Activated effector memory CD4-positive, alpha-beta T cell treated with Interleukin-2 at 50 U/mL for 16 hours (primary cell): ENCODE results near the gene KCNJ1.

ENCODE experiments used
- DNase-seq: peaks from one replicate; pipeline ENCODE4 v3.0.0-alpha.2; 2020

The KCNJ1 gene

GRCh38 chr11:128881221-128881620 is 14.1 kb upstream of the KCNJ1 start:
- DNase-seq, result no peak

GRCh38 chr11:128879817-128880216 is 12.7 kb upstream of the KCNJ1 start:
- DNase-seq, result no peak

DNA sequence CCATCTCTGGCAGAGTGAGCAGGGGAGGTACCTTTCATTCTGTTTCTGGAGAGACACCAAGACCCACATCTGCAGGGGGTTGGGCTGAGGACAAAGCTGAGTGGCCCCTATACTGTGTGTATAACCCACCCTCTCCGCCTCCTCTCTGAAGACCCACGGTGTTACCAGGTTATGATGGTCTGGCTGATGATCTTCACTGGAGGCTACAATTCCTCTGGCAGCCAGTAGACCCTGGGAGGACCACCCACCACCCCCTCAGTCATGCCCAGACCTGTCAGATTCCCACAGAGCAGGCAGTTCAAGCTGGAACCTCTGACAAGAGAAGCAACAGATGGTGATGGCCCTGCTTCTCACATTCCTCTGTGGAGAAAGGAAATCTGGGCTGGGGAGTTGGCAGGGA is 11.4 kb upstream of the KCNJ1 start:
- DNase-seq, result no peak

DNA sequence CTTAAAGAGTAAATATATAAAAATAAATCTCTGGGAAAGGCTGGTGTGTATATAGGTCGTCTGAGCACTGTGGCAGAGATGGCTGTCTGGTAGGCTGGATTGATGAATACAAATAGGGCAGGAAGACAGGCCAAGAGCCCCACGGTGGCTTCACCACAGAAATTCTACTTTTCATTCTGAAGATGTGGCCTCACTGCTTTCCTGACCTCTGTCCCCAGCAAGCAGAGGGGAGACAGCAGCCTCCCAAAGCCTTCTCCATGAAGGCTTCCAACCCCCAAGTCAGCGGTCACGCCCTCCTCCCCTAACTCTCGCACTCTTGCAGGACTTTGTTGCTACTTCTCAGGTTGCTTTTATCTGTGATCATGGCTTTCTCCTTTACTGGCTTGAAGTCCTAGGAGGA is 10.6 kb upstream of the KCNJ1 start:
- DNase-seq, result no peak

GRCh38 chr11:128876133-128876650 is 9.1 kb upstream of the KCNJ1 start:
- DNase-seq, result no peak

DNA sequence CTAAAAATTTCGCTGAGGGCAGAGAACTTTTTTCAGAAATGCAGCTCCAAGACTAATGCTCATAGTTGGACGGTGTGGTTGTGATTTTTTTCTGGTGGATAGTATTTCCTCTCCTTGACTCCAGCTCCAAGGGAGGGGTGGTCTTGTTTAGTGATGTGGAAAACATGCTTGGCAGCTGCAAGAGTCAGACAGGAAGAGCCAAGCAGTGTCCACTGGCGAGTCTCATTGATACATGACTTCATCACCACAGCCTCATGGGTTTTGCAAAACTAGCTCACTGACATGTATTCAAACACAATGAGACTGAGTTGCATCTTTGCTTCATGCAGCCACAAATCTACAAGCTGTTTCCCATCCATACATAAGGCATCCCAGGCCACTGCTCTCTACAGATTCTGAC is 7.3 kb upstream of the KCNJ1 start:
- DNase-seq, result no peak

GRCh38 chr11:128872594-128872993 is 5.5 kb upstream of the KCNJ1 start:
- no peak for DNase-seq

GRCh38 chr11:128872094-128872493 is 5.0 kb upstream of the KCNJ1 start:
- no peak for DNase-seq

DNA sequence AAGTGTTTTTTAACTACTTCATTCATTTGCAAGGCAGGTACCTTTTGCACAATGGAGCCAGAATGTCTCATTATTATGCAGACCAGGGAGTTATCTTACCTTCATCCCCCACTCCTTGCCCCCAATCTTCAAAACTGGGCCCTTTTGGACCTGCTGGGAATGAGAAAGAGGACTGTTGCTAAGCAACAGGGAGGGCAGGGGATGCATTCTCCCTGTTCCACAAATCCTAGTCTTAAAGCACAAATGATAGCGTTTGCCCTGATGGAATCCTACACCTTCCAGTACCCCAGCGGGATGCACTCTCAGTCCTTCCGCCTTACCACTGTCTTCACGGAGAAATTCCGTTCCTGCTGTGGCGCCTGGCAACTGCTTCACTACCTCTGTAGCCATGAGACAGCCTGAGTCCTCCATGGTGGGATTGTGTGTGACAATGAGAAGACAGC is 4.1 kb upstream of the KCNJ1 start:
- no peak for DNase-seq

GRCh38 chr11:128868841-128869671 is 2.0 kb upstream of the KCNJ1 start:
- DNase-seq, result no peak

GRCh38 chr11:128865490-128865889 is 1.6 kb downstream of the KCNJ1 start:
- DNase-seq, result no peak

GRCh38 chr11:128862908-128863660 is 4.0 kb downstream of the KCNJ1 start:
- no peak for DNase-seq

GRCh38 chr11:128862406-128862805 is 4.7 kb downstream of the KCNJ1 start:
- no peak for DNase-seq

DNA sequence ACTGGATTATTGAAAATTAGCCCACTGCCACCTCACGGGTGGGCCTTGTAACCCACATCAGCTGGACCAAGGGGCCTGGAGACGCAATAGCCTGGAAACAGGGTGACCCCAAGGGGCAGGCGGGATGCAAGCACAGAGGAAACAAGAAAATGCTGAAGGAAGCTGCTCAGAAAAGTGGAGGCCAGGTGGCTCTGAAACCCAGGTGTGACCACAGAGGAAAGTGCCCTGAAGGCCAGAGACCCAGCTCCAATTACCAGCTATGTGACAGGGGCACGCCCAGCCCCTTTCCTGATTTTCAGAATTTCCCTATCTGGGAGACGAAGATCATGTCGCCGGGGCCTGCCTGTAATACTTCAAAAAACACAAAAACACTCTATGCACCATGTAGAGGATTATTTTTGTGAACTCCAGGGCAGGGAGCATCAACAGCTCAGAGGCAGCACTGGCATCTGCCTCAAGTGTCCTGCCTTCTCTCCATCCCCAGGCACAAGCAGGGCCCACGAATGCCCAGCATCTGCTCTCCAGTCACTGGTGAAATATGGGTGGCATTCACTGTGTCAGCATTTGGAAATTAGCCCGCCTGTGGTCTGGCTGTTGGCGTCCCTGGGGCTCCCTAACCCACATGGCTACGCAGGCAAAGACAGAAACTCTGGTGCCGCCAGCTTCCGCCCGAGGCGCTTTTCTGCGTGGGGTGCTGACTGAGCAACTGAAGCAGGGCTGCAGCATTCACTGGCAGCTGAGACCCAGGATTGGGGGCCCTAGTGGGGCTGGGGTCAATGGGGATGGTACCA is 6.3 kb downstream of the KCNJ1 start:
- no peak for DNase-seq

DNA sequence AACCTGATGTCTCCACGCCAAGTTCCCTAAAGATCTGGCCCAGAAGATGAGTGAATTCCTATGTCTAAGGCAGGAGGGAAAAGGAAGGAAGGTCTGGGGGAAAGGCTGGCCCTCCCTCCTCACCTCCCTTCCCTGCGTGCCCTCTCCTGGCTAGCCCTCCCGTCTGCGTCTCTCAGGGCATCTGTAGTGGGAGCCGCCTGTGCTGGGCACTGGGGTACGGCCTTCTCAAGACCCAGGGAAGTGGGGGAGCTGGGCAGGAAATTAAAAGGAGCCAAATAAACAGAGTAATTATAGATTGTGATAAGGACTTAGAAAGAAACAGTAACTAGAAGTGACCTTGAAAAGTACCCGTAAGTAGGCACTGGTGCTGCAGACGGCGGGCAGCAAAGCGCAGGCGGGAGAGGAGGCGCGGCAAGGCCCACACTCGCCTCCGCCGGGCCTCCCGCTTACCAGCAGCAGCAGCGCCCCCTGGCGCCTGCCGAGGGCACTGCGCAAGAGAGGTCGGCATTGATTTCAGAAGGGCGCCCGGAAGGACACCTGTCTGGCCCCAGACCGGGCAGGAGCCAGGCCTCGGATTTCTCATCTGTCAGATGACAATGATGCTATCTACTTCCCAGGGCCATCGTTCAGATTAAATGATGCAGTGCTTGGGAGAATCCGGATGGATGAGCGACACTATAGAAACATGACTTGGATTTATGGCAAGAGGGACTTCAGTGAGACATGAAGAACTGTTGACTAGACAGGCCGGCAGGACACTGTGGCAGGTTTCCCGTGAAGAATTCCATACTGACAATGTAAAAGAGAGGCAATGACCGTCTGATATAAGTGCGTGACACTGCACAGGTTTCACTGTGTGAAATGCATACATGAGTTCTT is 7.3 kb downstream of the KCNJ1 start:
- DNase-seq, result peak; percentile 68

GRCh38 chr11:128857341-128857740 is 9.8 kb downstream of the KCNJ1 start:
- no peak for DNase-seq

DNA sequence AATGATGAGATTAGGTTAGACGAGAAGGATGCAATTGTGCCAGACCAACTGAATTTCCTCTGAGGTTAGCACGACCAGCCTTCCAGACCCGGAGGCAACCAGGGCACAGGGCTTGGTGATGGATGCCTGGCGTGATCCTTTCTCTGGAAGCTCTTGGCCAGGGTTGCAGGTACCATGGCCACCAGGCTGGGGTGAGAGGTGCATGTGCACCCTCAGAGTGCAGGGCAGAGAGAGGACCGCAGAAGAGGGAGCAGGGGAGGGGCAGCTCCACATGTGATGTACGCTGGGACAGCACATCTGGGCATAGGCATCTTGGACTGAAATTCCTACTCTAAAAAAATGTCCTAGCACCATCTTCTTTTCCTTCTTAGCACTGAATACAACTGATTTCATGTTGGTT is 10.9 kb downstream of the KCNJ1 start:
- DNase-seq, result no peak

DNA sequence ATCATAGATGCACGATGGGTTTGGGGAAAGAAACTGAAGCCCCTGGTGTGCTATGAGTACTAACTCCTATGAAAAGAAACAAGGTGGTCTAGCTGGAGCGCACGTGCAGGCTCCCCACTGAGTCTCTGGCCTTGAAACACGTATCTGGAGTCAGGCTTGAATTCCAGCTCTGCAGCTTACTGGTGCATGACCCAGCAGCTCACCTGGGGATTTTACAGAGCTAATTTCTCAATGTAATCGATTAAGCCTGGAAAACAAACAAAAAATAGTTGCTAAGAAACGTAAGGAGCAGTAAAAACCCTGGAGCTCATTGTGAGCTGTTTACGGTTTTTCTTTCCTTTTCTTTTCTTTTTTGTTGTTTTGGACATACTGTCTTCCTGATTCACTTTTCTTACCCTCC is 12.3 kb downstream of the KCNJ1 start:
- DNase-seq, result no peak

DNA sequence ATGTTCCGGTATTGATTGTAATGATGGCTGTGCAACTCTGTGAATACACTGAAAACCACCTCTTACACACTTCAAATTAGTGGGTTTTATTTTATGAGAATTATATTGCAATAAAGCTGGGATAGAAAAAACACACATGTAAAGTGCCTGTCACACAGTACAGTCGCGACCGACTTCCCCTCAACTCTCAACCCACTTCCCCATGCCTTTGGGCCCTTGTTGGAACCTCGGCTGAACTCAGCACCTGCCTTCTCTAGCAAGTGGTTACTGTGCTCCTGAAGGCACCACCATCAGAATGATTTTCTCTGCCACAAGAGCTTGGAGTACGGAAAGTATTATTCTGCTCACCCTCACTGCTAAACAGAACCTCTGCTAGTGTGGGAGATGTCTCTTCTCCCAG is 13.5 kb downstream of the KCNJ1 start:
- DNase-seq, result no peak

GRCh38 chr11:128852327-128853023 is 14.6 kb downstream of the KCNJ1 start:
- DNase-seq, result no peak

DNA sequence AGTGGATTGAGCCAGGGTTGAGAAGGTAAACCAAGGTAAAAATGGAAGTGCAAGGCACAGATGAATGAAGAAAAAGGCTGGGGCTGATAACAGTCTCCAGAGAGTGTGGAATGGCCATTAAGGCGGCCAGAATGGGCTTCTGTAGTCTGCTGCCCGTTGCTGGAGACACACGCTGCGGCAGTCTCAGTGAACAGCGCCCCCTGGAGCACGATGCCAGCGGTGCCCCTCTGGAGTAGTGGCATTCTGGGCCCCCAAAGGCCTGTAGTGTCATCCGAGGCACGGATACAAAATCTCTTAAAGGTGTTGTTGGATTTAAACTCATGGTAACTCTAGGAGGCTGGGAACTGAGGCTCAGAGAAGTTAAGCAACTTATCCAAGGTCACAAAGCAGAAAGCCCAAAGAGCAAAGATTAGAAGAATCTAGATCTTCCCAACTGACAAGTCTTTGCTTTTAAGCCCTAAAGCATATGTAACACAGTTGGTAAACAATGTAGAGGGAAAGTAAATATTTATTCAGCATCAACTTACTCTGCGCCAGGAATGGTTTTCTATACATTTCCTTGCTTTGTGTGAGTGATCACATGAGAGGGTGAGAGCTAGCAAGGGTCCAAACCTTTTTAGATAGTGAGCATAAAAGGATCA is 18.2 kb downstream of the KCNJ1 start:
- peak; percentile 52 for DNase-seq
